K562 (cell line): ENCODE measurements around the gene TARS2. TPM values are rescaled to one million over a fixed set of nuclear protein-coding genes. Genes with fewer than 3 reads are reported as not detected.

Experiments
- ARID1B ChIP-seq: fragments of 450-650 bp; IDR thresholded peaks from 2 replicates; pipeline ENCODE4 v1.6.1; 2016; ENCODE audit warnings: antibody characterized with exemption, mild to moderate bottlenecking, inconsistent platforms
- CBX3 ChIP-seq, 2 experiments: IDR thresholded peaks; 1 replicate in 1 of 2; 2 replicates in 1 of 2; pipeline ENCODE4 v1.6.1; 2012; ENCODE audit warnings: inconsistent platforms in 2 of 2, low read length in 2 of 2, borderline replicate concordance in 1 of 2, control low read depth in 1 of 2
- ETV5 ChIP-seq: sonication (generic); formaldehyde crosslinking; IDR thresholded peaks from 2 replicates; pipeline ENCODE4 v1.4.0; 2020; ENCODE audit warnings: low read depth, mild to moderate bottlenecking, missing genetic modification reagents
- GATAD2A ChIP-seq: fragments of 450-650 bp; IDR thresholded peaks from 2 replicates; pipeline ENCODE4 v1.6.1; 2017
- HDAC6 ChIP-seq: IDR thresholded peaks from 2 replicates; pipeline ENCODE4 v1.6.1; 2012; ENCODE audit warnings: low read depth, mild to moderate bottlenecking, control low read depth, inconsistent platforms, low read length, moderate library complexity
- HNRNPK ChIP-seq: fragments of 200-400 bp; formaldehyde crosslinking; IDR thresholded peaks from one replicate; pipeline ENCODE4 v1.6.1; 2018; ENCODE audit warnings: mild to moderate bottlenecking, low read depth, low read length; ENCODE audit not compliant: poor library complexity, severe bottlenecking
- KLF6 ChIP-seq: fragments of 250-450 bp; sonication (Bioruptor Pico); IDR thresholded peaks from 2 replicates; pipeline ENCODE4 v1.4.0; 2020; ENCODE audit warnings: mild to moderate bottlenecking, moderate library complexity, borderline replicate concordance
- NUFIP1 ChIP-seq: fragments of 450-650 bp; IDR thresholded peaks from 2 replicates; pipeline ENCODE4 v1.6.1; 2018; ENCODE audit not compliant: partially characterized antibody
- ZNF324 ChIP-seq: fragments of 250-450 bp; sonication (Bioruptor Pico); IDR thresholded peaks from 2 replicates; pipeline ENCODE4 v1.4.0; 2020; ENCODE audit warnings: mild to moderate bottlenecking
- ZNF639 ChIP-seq, 2 experiments: fragments of 200-800 bp in 1 of 2; sonication (Bioruptor generic) in 1 of 2; sonication (generic) in 1 of 2; formaldehyde crosslinking in 1 of 2; IDR thresholded peaks in 1 of 2; conservative IDR thresholded peaks in 1 of 2; 2 replicates each; pipeline versions ENCODE4 v1.5.0 to v1.6.1; 2016 to 2020; ENCODE audit warnings: missing compliant biosample characterization in 1 of 2, missing genetic modification characterization in 1 of 2, missing genetic modification reagents in 1 of 2
- polyA plus RNA-seq, 8 experiments: library from polyadenylated mRNA; depleted of rRNA in 4 of 8; stranded (reverse) in 5 of 8; unstranded in 3 of 8; fragments of >200 nt; fragmentation: Nextera tagmentation in 2 of 8; fragmentation: Illumina TruSeq in 1 of 8; extraction: Ambion mirVana in 2 of 8; extraction: Trizol in 1 of 8; gene quantifications; 2 replicates each; pipeline versions ENCODE4 v1.2.1 to v1.2.3, GENCODE V29; 2011 to 2014; ENCODE audit warnings: inconsistent platforms in 1 of 8, missing spikeins in 1 of 8
- total RNA-seq, 7 experiments: library from RNA; depleted of rRNA in 6 of 7; stranded (reverse); fragments of >200 nt in 6 of 7; fragmentation: Illumina TruSeq in 2 of 7; extraction: Trizol in 2 of 7; gene quantifications; 2 replicates each; pipeline versions ENCODE4 v1.2.1 to v1.2.3, GENCODE V29; 2011 to 2021; ENCODE audit warnings: low replicate concordance in 1 of 7
- TF ChIP-seq, protein P1 (sequence below), 2 experiments: fragments of 450-650 bp; formaldehyde crosslinking in 1 of 2; IDR thresholded peaks; 2 replicates each; pipeline versions ENCODE4 v1.4.0 to v1.6.1; 2014 to 2020; ENCODE audit warnings: mild to moderate bottlenecking in 2 of 2, borderline replicate concordance in 1 of 2, low read depth in 1 of 2
- TF ChIP-seq, protein P2 (sequence below): fragments of 250-450 bp; sonication (Bioruptor Pico); IDR thresholded peaks from 2 replicates; pipeline ENCODE4 v1.5.0; 2020; ENCODE audit warnings: mild to moderate bottlenecking, borderline replicate concordance
- TF ChIP-seq, protein P3 (sequence below): fragments of 250-450 bp; sonication (Bioruptor Pico); IDR thresholded peaks from 2 replicates; pipeline ENCODE4 v1.4.0; 2020

Gene TARS2
- total and polyA plus RNA-seq, 9 of the 15 experiments (the other 6 are each of a cell fraction or from before 2014, with no cell fraction given) = 17.0 to 64.2 (median 39.4) TPM

GRCh38 chr1:150486966-150487762 lies at the start of gene TARS2 (continued):
- TF ChIP-seq KLF6 (CRISPR knock-in tag) (no peak), CBX3 (IDR thresholded peaks at IDR 0.05; ENCODE audit: borderline replicate concordance in 1 of 2, low read length in 2 of 2) (peak in 1 of 2 experiments; percentile 97; a peak in 1 of 3 replicates), HNRNPK (no peak), ETV5 (CRISPR knock-in tag) (peak; percentile 82), ZNF324 (CRISPR knock-in tag) (no peak), HDAC6 (no peak), NUFIP1 (no peak), GATAD2A (peak; percentile 28; the same call in 1 of the 2 replicates), ZNF639 (CRISPR knock-in tag; conservative IDR thresholded peaks at IDR 0.05 in 1 of 2, IDR thresholded peaks at IDR 0.05 in 1 of 2) (peak in 1 of 2 experiments; percentile 76; a peak in 1 of 4 replicates), ARID1B (peak; percentile 43)
- TF ChIP-seq, protein P1, sequence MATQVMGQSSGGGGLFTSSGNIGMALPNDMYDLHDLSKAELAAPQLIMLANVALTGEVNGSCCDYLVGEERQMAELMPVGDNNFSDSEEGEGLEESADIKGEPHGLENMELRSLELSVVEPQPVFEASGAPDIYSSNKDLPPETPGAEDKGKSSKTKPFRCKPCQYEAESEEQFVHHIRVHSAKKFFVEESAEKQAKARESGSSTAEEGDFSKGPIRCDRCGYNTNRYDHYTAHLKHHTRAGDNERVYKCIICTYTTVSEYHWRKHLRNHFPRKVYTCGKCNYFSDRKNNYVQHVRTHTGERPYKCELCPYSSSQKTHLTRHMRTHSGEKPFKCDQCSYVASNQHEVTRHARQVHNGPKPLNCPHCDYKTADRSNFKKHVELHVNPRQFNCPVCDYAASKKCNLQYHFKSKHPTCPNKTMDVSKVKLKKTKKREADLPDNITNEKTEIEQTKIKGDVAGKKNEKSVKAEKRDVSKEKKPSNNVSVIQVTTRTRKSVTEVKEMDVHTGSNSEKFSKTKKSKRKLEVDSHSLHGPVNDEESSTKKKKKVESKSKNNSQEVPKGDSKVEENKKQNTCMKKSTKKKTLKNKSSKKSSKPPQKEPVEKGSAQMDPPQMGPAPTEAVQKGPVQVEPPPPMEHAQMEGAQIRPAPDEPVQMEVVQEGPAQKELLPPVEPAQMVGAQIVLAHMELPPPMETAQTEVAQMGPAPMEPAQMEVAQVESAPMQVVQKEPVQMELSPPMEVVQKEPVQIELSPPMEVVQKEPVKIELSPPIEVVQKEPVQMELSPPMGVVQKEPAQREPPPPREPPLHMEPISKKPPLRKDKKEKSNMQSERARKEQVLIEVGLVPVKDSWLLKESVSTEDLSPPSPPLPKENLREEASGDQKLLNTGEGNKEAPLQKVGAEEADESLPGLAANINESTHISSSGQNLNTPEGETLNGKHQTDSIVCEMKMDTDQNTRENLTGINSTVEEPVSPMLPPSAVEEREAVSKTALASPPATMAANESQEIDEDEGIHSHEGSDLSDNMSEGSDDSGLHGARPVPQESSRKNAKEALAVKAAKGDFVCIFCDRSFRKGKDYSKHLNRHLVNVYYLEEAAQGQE (IDR thresholded peaks at IDR 0.05; ENCODE audit: borderline replicate concordance) = no peak
- TF ChIP-seq, protein P1 (CRISPR knock-in tag; IDR thresholded peaks at IDR 0.05; ENCODE audit: low read depth) = peak; percentile 19; the same call in 1 of the 2 replicates
- TF ChIP-seq, protein P2, sequence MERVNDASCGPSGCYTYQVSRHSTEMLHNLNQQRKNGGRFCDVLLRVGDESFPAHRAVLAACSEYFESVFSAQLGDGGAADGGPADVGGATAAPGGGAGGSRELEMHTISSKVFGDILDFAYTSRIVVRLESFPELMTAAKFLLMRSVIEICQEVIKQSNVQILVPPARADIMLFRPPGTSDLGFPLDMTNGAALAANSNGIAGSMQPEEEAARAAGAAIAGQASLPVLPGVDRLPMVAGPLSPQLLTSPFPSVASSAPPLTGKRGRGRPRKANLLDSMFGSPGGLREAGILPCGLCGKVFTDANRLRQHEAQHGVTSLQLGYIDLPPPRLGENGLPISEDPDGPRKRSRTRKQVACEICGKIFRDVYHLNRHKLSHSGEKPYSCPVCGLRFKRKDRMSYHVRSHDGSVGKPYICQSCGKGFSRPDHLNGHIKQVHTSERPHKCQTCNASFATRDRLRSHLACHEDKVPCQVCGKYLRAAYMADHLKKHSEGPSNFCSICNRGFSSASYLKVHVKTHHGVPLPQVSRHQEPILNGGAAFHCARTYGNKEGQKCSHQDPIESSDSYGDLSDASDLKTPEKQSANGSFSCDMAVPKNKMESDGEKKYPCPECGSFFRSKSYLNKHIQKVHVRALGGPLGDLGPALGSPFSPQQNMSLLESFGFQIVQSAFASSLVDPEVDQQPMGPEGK (CRISPR knock-in tag) = no peak
- TF ChIP-seq, protein P3, sequence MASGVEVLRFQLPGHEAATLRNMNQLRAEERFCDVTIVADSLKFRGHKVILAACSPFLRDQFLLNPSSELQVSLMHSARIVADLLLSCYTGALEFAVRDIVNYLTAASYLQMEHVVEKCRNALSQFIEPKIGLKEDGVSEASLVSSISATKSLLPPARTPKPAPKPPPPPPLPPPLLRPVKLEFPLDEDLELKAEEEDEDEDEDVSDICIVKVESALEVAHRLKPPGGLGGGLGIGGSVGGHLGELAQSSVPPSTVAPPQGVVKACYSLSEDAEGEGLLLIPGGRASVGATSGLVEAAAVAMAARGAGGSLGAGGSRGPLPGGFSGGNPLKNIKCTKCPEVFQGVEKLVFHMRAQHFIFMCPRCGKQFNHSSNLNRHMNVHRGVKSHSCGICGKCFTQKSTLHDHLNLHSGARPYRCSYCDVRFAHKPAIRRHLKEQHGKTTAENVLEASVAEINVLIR = peak; percentile 60
